ENCODE measurements around the gene ONECUT1. TPM values are rescaled to one million over a fixed set of nuclear protein-coding genes. Genes with fewer than 3 reads are reported as not detected.

ONECUT1 gene
- total RNA-seq, 4 donors from 2014 or later: not detected

DNA sequence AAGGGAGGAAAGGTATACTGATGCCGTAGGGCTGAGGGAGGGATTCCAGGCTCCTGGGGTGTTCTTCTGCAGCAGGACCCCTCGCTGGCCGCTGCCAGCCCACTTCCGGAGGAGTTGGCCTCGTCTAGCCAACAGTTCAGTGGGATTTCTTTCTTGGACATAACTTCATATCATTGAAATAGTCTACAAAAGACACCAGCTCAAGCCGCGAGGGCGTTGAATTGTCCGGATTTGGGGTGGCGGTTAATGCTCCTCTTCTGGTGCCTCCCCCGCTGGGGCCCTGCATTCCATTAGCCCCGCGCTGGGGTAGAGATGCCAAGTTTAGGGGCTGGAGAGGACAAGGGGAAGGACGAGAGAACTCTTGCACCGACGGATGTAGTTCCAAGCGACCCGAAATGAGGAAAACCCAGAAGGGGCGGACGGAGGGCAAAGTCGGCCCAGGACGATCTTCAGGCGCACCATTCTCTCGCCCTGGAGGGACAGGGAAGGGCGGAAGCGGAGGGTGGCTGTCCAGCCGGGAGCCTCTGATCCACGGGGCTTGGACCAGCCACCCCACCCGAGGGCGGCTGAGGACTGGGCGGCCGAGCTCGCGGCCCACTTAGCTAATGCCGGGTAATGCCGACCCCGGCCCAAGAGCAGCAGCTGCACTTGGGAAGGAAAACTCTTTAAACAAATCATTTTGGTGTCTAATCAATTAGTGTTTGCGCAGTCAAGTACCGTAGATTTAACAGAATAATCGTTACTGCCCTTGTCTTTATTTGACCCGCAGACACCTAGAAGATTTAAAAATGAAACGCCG, 4.7 kb upstream of the ONECUT1 start:
- no peak for ATAC-seq
- intact Hi-C loops (cut with DNase I; ENCODE audit: low total_unique reads): no loop called here
- in situ Hi-C loops (cut with MboI; ENCODE audit: low sequenced_read_pairs in 4 of 4): loop anchor here in 2 of 4 donors (25.0 kb wide), 1 partner anchor 917 kb away; no protein-coding TSS in a partner anchor

GRCh38 chr15:52791776-52792175, 1.6 kb upstream of the ONECUT1 start:
- intact Hi-C loops (cut with DNase I; ENCODE audit: low total_unique reads): no loop called here
- Histone ChIP-seq H3K36me3 (no peaks in the 10 kb centered on the region), H3K4me3 (no peak overlapping the region), H3K27me3 (peaks cover 76 to 98% (median 83%) of the 10 kb centered on the region in 3 donors), H3K4me1 (peaks cover 12 to 34% of the 10 kb centered on the region in 2 donors), H3K9me3 (no peaks in the 10 kb centered on the region), H3K27ac (no peak overlapping the region)
- in situ Hi-C loops (cut with MboI; ENCODE audit: low sequenced_read_pairs in 4 of 4): loop anchor here in 2 of 4 donors (25.0 kb wide), 1 partner anchor 921 kb away; no protein-coding TSS in a partner anchor
- no peak for TF ChIP-seq POLR2A (IDR thresholded peaks at IDR 0.05)
- TF ChIP-seq CTCF (IDR thresholded peaks at IDR 0.05 in 4 of 5, conservative IDR thresholded peaks at IDR 0.05 in 1 of 5): no peak
- DNase-seq (no peak), ATAC-seq (no peak)

More for the DNA sequence above, 4.7 kb upstream of the ONECUT1 start:
- H3K36me3 ChIP-seq: no peaks in the 10 kb centered on the region
- H3K27me3 ChIP-seq: peaks cover 80 to 98% (median 85%) of the 10 kb centered on the region in 3 donors
- H3K4me1 ChIP-seq: peaks cover under 1 to 19% of the 10 kb centered on the region in 2 donors
- H3K4me3 ChIP-seq: no peak overlapping the region
- no peak for DNase-seq
- no peak for TF ChIP-seq CTCF (IDR thresholded peaks at IDR 0.05 in 4 of 5, conservative IDR thresholded peaks at IDR 0.05 in 1 of 5)
- no peak for TF ChIP-seq POLR2A (IDR thresholded peaks at IDR 0.05)
- H3K27ac ChIP-seq: no peak overlapping the region
- H3K9me3 ChIP-seq: no peaks in the 10 kb centered on the region

DNA sequence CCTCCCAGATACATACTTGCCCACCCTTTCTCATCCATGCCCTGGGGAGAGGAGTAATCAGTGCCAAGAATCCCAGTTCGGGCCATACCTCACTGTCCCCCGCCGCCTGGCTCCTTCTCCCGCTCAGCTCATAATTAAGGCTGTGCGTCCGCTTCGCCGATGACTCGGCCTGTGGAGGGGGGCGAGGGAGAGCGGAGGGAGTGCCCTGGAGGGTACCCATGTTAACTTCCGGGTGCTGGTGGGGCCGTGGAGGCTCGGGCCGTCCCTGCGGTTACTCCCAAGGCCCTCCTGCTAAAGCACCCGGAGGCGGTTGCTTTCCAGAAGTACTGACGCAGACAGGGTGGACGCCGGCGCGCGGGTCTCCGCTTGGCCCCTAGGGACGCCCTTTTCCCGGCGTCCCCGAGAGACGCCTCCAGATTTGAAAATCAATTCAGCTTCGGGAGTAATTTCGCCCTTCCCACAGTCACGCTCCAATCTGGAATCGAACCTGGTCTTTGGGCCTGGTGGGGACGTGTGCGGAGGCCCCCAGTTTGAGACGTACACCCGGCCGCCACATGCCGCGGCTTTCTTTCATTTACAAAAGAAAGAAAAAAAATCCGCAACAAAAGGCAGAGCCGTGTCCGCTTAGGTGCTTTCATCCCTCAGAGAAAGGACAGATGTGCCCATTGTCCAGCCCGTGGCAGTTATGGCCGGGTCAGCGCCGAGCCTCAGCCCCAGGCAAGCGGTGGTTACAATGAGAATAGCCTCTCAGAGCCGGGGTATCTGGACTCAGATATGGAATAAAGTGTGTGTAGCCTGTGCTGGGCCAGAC, 1.0 kb upstream of the ONECUT1 start:
- H3K36me3 ChIP-seq: no peaks in the 10 kb centered on the region
- peak overlapping the region in 3 of 4 donors; percentile 50 to 71 (median 55) for H3K4me3 ChIP-seq
- no peaks in the 10 kb centered on the region for H3K9me3 ChIP-seq
- intact Hi-C loops (cut with DNase I; ENCODE audit: low total_unique reads): no loop called here
- peaks cover 76 to 98% (median 82%) of the 10 kb centered on the region in 3 donors for H3K27me3 ChIP-seq
- H3K4me1 ChIP-seq: peaks cover 12 to 36% of the 10 kb centered on the region in 2 donors
- no peak for ATAC-seq
- no peak overlapping the region for H3K27ac ChIP-seq
- TF ChIP-seq POLR2A (IDR thresholded peaks at IDR 0.05) (no peak), CTCF (IDR thresholded peaks at IDR 0.05 in 4 of 5, conservative IDR thresholded peaks at IDR 0.05 in 1 of 5) (no peak)
- in situ Hi-C loops (cut with MboI; ENCODE audit: low sequenced_read_pairs in 4 of 4): loop anchor here in 2 of 4 donors (25.0 kb wide), 1 partner anchor 921 kb away; no protein-coding TSS in a partner anchor
- DNase-seq: no peak

DNA sequence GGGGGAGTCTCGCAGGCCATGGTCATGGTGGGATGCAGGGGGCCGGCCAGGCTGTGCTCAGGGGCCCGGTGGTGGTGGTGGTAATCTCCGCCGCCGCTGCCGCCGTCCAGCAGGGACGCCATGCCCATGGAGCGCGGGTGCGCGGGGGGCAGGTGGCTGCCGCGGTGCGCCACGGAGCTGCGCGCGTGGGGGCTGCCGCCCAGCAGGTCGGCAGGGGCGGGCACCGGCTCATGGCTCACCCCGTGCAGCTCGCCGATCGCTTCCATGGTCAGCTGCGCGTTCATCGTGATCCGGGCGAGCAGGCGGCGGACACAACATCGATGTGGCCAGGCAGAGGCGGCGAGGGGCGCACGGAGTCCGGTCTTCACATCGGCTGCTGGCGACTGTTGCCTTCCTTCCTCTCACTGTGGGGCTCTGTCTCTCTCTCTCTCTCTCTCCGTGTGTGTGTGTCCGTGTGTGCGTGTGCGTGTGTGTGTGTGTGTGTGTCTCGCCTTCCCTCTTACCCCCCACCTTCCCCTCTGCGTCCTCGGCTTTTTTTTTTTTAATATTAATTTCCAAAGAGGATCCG, 451 bp downstream of the ONECUT1 start:
- Histone ChIP-seq H3K9me3 (no peaks in the 10 kb centered on the region), H3K4me3 (peak overlapping the region; percentile 50 to 71 (median 56)), H3K27me3 (peaks cover 76 to 98% (median 84%) of the 10 kb centered on the region in 3 donors), H3K36me3 (no peaks in the 10 kb centered on the region), H3K4me1 (peaks cover 18 to 45% of the 10 kb centered on the region in 2 donors), H3K27ac (no peak overlapping the region)
- ATAC-seq: no peak
- DNase-seq: no peak
- intact Hi-C loops (cut with DNase I; ENCODE audit: low total_unique reads): no loop called here
- in situ Hi-C loops (cut with MboI; ENCODE audit: low sequenced_read_pairs in 4 of 4): loop anchor here in 2 of 4 donors (25.0 kb wide), 1 partner anchor 923 kb away; no protein-coding TSS in a partner anchor
- TF ChIP-seq CTCF (IDR thresholded peaks at IDR 0.05 in 4 of 5, conservative IDR thresholded peaks at IDR 0.05 in 1 of 5): no peak
- no peak for TF ChIP-seq POLR2A (IDR thresholded peaks at IDR 0.05)

All from gastrocnemius medialis (tissue), 4 donors.